ENCODE data around the gene POC1A.

POC1A gene

DNA sequence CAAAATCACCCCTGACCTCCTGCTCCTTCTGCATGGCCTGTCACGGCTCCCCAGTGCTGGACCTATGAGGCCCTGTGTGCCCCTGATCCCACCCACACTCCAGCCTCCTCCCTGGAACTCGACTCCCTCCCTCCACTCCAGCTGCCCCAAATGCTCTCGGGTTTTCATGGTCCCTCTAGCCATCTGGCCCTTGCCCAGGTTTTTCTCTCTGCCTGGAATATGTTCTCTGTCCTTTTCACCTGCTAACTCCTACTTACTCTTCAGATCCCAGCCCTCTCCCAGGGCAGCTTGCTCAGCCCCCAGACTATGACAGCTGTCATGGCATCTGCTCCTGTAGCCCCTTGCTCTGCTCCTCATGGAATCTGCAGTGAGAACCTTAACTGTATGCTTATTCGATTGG is 128.2 kb downstream of the POC1A start:
- no peak for DNase-seq (ENCODE audit: low read depth)

DNA sequence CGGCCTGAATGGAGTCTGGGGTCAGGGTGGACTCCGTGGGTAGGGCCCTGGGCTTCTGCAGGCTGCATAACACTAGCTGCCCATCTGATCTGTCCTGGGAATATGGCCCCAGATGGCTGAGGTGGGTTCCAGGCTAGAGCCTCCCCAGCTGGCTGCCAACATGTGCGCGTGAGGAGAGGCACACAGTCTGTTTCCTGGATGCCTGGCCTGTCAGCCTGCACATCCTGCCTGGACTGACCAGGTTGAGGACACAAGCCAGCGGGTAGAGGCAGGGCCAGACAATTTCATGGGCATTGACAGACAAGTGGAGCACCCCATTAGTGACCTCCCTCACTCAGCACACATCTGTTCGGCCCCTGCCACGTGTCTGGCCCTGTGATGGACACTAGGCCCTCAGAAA is 128.8 kb downstream of the POC1A start:
- no peak for DNase-seq (ENCODE audit: low read depth)

Measured in stimulated activated CD8-positive, alpha-beta memory T cell treated with anti-CD3 and anti-CD28 coated beads, Interleukin-15, amount 100 ng/mL, for 1 hour (primary cell).